WTC11 (cell line): ENCODE measurements around the gene CYP19A1. TPM values are rescaled to one million over a fixed set of nuclear protein-coding genes. Genes with fewer than 3 reads are reported as not detected.

Experiments
- ATAC-seq: fragments of 200-7000 bp; cut with Tn5 transposase; 2 replicates; pipeline ENCODE4 v1.10.0; 2021; ENCODE audit warnings: mild to moderate bottlenecking, moderate library complexity
- CTCF ChIA-PET: fragments of 300-600 bp; sonication (Branson Sonifier 250); formaldehyde crosslinking; loops from one replicate; lab custom pipeline; 2021; ENCODE audit warnings: antibody characterized with exemption; lab: Charles Lee
- POLR2A ChIA-PET: fragments of 350-600 bp; sonication (Branson Sonifier 250); formaldehyde crosslinking; loops from one replicate; lab custom pipeline; 2021; ENCODE audit warnings: antibody characterized with exemption; lab: Charles Lee
- DNase-seq: peaks from one replicate; pipeline ENCODE4 v3.0.0; 2021; ENCODE audit warnings: low spot score
- H3K27ac Mint-ChIP-seq: 2 replicates; pipeline ENCODE4 v1.8.0; 2021; ENCODE audit warnings: mixed read lengths
- H3K27me3 Mint-ChIP-seq: 2 replicates; pipeline ENCODE4 v1.8.0; 2021; ENCODE audit warnings: low read depth, mild to moderate bottlenecking, moderate library complexity, mixed read lengths
- H3K36me3 Mint-ChIP-seq: 2 replicates; pipeline ENCODE4 v1.8.0; 2021; ENCODE audit warnings: mixed read lengths
- H3K4me1 Mint-ChIP-seq: 2 replicates; pipeline ENCODE4 v1.8.0; 2022; ENCODE audit warnings: mixed read lengths
- H3K4me3 Mint-ChIP-seq: 2 replicates; pipeline ENCODE4 v1.8.0; 2021; ENCODE audit warnings: mild to moderate bottlenecking, moderate library complexity, mixed read lengths
- H3K9me3 Mint-ChIP-seq: 2 replicates; pipeline ENCODE4 v1.8.0; 2021; ENCODE audit warnings: mixed read lengths
- ATF6 ChIP-seq: sonication (generic); formaldehyde crosslinking; IDR thresholded peaks from 2 replicates; pipeline ENCODE4 v1.8.1; 2023; ENCODE audit warnings: mild to moderate bottlenecking, missing genetic modification reagents
- EMX1 ChIP-seq: fragments of 250-450 bp; sonication (Bioruptor Pico); IDR thresholded peaks from 2 replicates; pipeline ENCODE4 v1.8.0; 2021; ENCODE audit warnings: mild to moderate bottlenecking
- GABPB1 ChIP-seq: sonication (generic); formaldehyde crosslinking; IDR thresholded peaks from 2 replicates; pipeline ENCODE4 v1.8.1; 2023; ENCODE audit warnings: mild to moderate bottlenecking, missing genetic modification reagents
- JAZF1 ChIP-seq: fragments of 250-450 bp; sonication (Bioruptor Pico); IDR thresholded peaks from 2 replicates; pipeline ENCODE4 v1.9.0; 2021; ENCODE audit warnings: moderate library complexity, mild to moderate bottlenecking, inconsistent platforms
- NFE2L1 ChIP-seq: sonication (generic); formaldehyde crosslinking; IDR thresholded peaks from 2 replicates; pipeline ENCODE4 v1.8.1; 2023; ENCODE audit warnings: missing genetic modification reagents
- NR2C2 ChIP-seq: sonication (generic); formaldehyde crosslinking; IDR thresholded peaks from 2 replicates; pipeline ENCODE4 v1.8.0; 2022; ENCODE audit warnings: mild to moderate bottlenecking, missing genetic modification reagents
- OVOL2 ChIP-seq: fragments of 250-450 bp; sonication (Bioruptor Pico); IDR thresholded peaks from 2 replicates; pipeline ENCODE4 v1.9.0; 2021; ENCODE audit warnings: mild to moderate bottlenecking, borderline replicate concordance
- SP1 ChIP-seq: sonication (generic); formaldehyde crosslinking; conservative IDR thresholded peaks from 2 replicates; pipeline ENCODE4 v1.8.1; 2022; ENCODE audit warnings: missing genetic modification reagents
- STAT6 ChIP-seq: sonication (generic); formaldehyde crosslinking; conservative IDR thresholded peaks from 2 replicates; pipeline ENCODE4 v1.8.1; 2023; ENCODE audit warnings: mild to moderate bottlenecking, low read depth, missing genetic modification reagents, moderate library complexity
- USF1 ChIP-seq: sonication (generic); formaldehyde crosslinking; IDR thresholded peaks from 2 replicates; pipeline ENCODE4 v1.8.0; 2022; ENCODE audit warnings: mild to moderate bottlenecking, missing genetic modification reagents
- ZBTB21 ChIP-seq: sonication (generic); formaldehyde crosslinking; IDR thresholded peaks from 2 replicates; pipeline ENCODE4 v1.8.1; 2023; ENCODE audit warnings: mild to moderate bottlenecking, missing genetic modification reagents, borderline replicate concordance
- ZBTB43 ChIP-seq: sonication (generic); formaldehyde crosslinking; IDR thresholded peaks from 2 replicates; pipeline ENCODE4 v1.8.1; 2023; ENCODE audit warnings: mild to moderate bottlenecking, missing genetic modification reagents
- ZMAT4 ChIP-seq: fragments of 250-450 bp; sonication (Bioruptor Pico); IDR thresholded peaks from 2 replicates; pipeline ENCODE4 v1.9.0; 2021; ENCODE audit warnings: mild to moderate bottlenecking
- ZNF281 ChIP-seq: sonication (generic); formaldehyde crosslinking; IDR thresholded peaks from 2 replicates; pipeline ENCODE4 v1.8.0; 2023; ENCODE audit warnings: mild to moderate bottlenecking, missing genetic modification reagents
- ZSCAN18 ChIP-seq: fragments of 250-450 bp; sonication (Bioruptor Pico); IDR thresholded peaks from 2 replicates; pipeline ENCODE4 v2.1.2; 2022; ENCODE audit warnings: mild to moderate bottlenecking, moderate library complexity
- total RNA-seq: library from RNA; stranded (reverse); gene quantifications from 3 replicates; pipeline ENCODE4 v1.2.3, GENCODE V29; 2021

Gene CYP19A1
- total RNA-seq, 1 experiment from 2014 or later = not detected

- TF ChIP-seq ATF6 (CRISPR knock-in tag) (no peak), GABPB1 (CRISPR knock-in tag) (no peak), ZBTB43 (no peak), ZNF281 (no peak), ZMAT4 (no peak), ZSCAN18 (no peak), NR2C2 (no peak), JAZF1 (CRISPR knock-in tag) (no peak)
Observed at GRCh38 chr15:51368307-51368706, 29.9 kb upstream of the CYP19A1 start (continued).

GRCh38 chr15:51367322-51367976 lies 29.1 kb upstream of the CYP19A1 start:
- POLR2A ChIA-PET = no interaction called here
- no peak overlapping the region for H3K4me3 Mint-ChIP-seq
- H3K4me1 Mint-ChIP-seq = peaks cover 4% of the 10 kb centered on the region; the same call in 1 of the 2 replicates
- CTCF ChIA-PET = interaction anchor here (1.4 to 2.8 kb wide), 2 partner anchors 86 to 204 kb away, joined by 4 to 10 read pairs; no protein-coding TSS in a partner anchor
- TF ChIP-seq STAT6 (CRISPR knock-in tag) = no peak
- no peak for TF ChIP-seq EMX1
- no peak for TF ChIP-seq OVOL2 (CRISPR knock-in tag)
- no peak for TF ChIP-seq SP1 (CRISPR knock-in tag)
- no peak for TF ChIP-seq USF1 (CRISPR knock-in tag)
- TF ChIP-seq NFE2L1 (CRISPR knock-in tag) = no peak
- TF ChIP-seq ZBTB21 (CRISPR knock-in tag) = no peak
- no peaks in the 10 kb centered on the region for H3K9me3 Mint-ChIP-seq
- peak overlapping the region; percentile 15; the same call in 1 of the 2 replicates for H3K27ac Mint-ChIP-seq
- DNase-seq (no peak), ATAC-seq (no peak; the same call in 1 of the 2 replicates)
- no peaks in the 10 kb centered on the region for H3K27me3 Mint-ChIP-seq
- no peaks in the 10 kb centered on the region for H3K36me3 Mint-ChIP-seq
